Gastroesophageal sphincter (tissue), 3 donors: ENCODE data around the gene COX4I2.

ENCODE experiments used
- EP300 ChIP-seq: sonication (generic); formaldehyde crosslinking; IDR thresholded peaks from one replicate; pipeline ENCODE4 v1.6.1; 2017; ENCODE audit warnings: antibody characterized with exemption, mild to moderate bottlenecking
- TF ChIP-seq, protein P1 (sequence below), 4 experiments: fragments of 200-600 bp in 2 of 4; fragments of 450-650 bp in 2 of 4; sonication (generic) in 1 of 4; IDR thresholded peaks; one replicate each; pipeline ENCODE4 v1.5.1; 2017 to 2019; ENCODE audit warnings: antibody characterized with exemption in 4 of 4, mild to moderate bottlenecking in 2 of 4, moderate library complexity in 2 of 4

DNA sequence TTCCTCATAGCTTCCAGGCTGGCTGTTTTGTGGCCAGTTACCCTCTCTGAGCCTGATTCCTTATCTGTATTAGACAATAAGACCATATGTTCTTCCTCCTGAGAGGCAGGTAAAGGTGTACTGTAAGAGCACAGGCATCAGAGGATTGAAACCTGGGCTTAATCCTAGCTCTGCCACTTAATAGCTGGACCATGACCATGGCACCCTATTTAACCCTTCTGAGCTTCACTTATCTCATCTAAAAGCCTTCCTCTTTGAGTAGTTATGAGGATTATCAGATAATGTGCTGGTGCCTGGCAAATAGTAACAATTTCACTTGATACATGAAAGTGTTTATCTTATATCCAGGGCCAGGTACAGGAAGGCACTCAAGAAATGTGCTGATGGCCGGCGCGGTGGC, 50.1 kb downstream of the COX4I2 start:
- TF ChIP-seq, protein P1, sequence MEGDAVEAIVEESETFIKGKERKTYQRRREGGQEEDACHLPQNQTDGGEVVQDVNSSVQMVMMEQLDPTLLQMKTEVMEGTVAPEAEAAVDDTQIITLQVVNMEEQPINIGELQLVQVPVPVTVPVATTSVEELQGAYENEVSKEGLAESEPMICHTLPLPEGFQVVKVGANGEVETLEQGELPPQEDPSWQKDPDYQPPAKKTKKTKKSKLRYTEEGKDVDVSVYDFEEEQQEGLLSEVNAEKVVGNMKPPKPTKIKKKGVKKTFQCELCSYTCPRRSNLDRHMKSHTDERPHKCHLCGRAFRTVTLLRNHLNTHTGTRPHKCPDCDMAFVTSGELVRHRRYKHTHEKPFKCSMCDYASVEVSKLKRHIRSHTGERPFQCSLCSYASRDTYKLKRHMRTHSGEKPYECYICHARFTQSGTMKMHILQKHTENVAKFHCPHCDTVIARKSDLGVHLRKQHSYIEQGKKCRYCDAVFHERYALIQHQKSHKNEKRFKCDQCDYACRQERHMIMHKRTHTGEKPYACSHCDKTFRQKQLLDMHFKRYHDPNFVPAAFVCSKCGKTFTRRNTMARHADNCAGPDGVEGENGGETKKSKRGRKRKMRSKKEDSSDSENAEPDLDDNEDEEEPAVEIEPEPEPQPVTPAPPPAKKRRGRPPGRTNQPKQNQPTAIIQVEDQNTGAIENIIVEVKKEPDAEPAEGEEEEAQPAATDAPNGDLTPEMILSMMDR (IDR thresholded peaks at IDR 0.05) = no peak
- TF ChIP-seq EP300 = no peak
